Activated naive CD8-positive, alpha-beta T cell treated with anti-CD3 and anti-CD28 coated beads for 36 hours (primary cell): ENCODE data around the gene SCUBE3. TPM values are rescaled to one million over a fixed set of nuclear protein-coding genes. Genes with fewer than 3 reads are reported as not detected.

Experiments
- DNase-seq: peaks from one replicate; pipeline ENCODE4 v3.0.0; 2021
- H3K27ac Mint-ChIP-seq: one replicate; pipeline ENCODE4 v1.8.0; 2022; ENCODE audit warnings: mild to moderate bottlenecking, moderate library complexity, mixed read lengths
- H3K27me3 Mint-ChIP-seq: one replicate; pipeline ENCODE4 v1.8.0; 2022; ENCODE audit warnings: mild to moderate bottlenecking, mixed read lengths
- H3K36me3 Mint-ChIP-seq: one replicate; pipeline ENCODE4 v1.8.0; 2021; ENCODE audit warnings: mild to moderate bottlenecking, mixed read lengths
- H3K4me1 Mint-ChIP-seq: one replicate; pipeline ENCODE4 v1.8.0; 2021; ENCODE audit warnings: mixed read lengths
- H3K4me3 Mint-ChIP-seq: one replicate; pipeline ENCODE4 v1.8.0; 2022; ENCODE audit warnings: mild to moderate bottlenecking, moderate library complexity, mixed read lengths
- H3K9me3 Mint-ChIP-seq: one replicate; pipeline ENCODE4 v1.8.0; 2022; ENCODE audit warnings: mixed read lengths
- total RNA-seq, 2 experiments: library from RNA; stranded (reverse); gene quantifications; one replicate each; pipeline ENCODE4 v1.2.3, GENCODE V29; 2021

Gene SCUBE3
- total RNA-seq, 2 experiments from 2014 or later, result not detected

- Mint-ChIP-seq H3K27ac (no peak overlapping the region), H3K9me3 (no peaks in the 10 kb centered on the region), H3K36me3 (no peaks in the 10 kb centered on the region)
Measured at GRCh38 chr6:35190306-35190705, 23.4 kb upstream of the SCUBE3 start.

GRCh38 chr6:35191889-35192288, 21.9 kb upstream of the SCUBE3 start:
- no peak overlapping the region for H3K4me3 Mint-ChIP-seq
- no peaks in the 10 kb centered on the region for H3K4me1 Mint-ChIP-seq
- no peaks in the 10 kb centered on the region for H3K9me3 Mint-ChIP-seq
- H3K27ac Mint-ChIP-seq, result no peak overlapping the region
- no peak for DNase-seq
- H3K36me3 Mint-ChIP-seq, result no peaks in the 10 kb centered on the region
- peaks cover 23% of the 10 kb centered on the region for H3K27me3 Mint-ChIP-seq

More at GRCh38 chr6:35190306-35190705, 23.4 kb upstream of the SCUBE3 start:
- no peak overlapping the region for H3K4me3 Mint-ChIP-seq
- no peak for DNase-seq
- peaks cover 14% of the 10 kb centered on the region for H3K27me3 Mint-ChIP-seq
- H3K4me1 Mint-ChIP-seq, result no peaks in the 10 kb centered on the region

GRCh38 chr6:35192301-35192860, 21.4 kb upstream of the SCUBE3 start:
- H3K9me3 Mint-ChIP-seq, result no peaks in the 10 kb centered on the region
- H3K4me3 Mint-ChIP-seq, result no peak overlapping the region

GRCh38 chr6:35194390-35194789, 19.4 kb upstream of the SCUBE3 start:
- Mint-ChIP-seq H3K27me3 (peaks cover 29% of the 10 kb centered on the region), H3K27ac (no peak overlapping the region), H3K4me3 (no peak overlapping the region), H3K9me3 (no peaks in the 10 kb centered on the region), H3K4me1 (no peaks in the 10 kb centered on the region), H3K36me3 (no peaks in the 10 kb centered on the region)
- DNase-seq, result no peak

More at GRCh38 chr6:35192301-35192860, 21.4 kb upstream of the SCUBE3 start:
- no peak overlapping the region for H3K27ac Mint-ChIP-seq
- no peaks in the 10 kb centered on the region for H3K4me1 Mint-ChIP-seq
- no peak for DNase-seq
- peaks cover 24% of the 10 kb centered on the region for H3K27me3 Mint-ChIP-seq
- H3K36me3 Mint-ChIP-seq, result no peaks in the 10 kb centered on the region

- no peaks in the 10 kb centered on the region for H3K4me1 Mint-ChIP-seq
- H3K36me3 Mint-ChIP-seq, result no peaks in the 10 kb centered on the region
- H3K27ac Mint-ChIP-seq, result no peak overlapping the region
- peaks cover 31% of the 10 kb centered on the region for H3K27me3 Mint-ChIP-seq
- DNase-seq, result no peak
- H3K9me3 Mint-ChIP-seq, result no peaks in the 10 kb centered on the region
- H3K4me3 Mint-ChIP-seq, result no peak overlapping the region
Measured at GRCh38 chr6:35195120-35195780, 18.5 kb upstream of the SCUBE3 start.

GRCh38 chr6:35197196-35197595, 16.6 kb upstream of the SCUBE3 start:
- Mint-ChIP-seq H3K27me3 (peaks cover 34% of the 10 kb centered on the region), H3K36me3 (no peaks in the 10 kb centered on the region), H3K4me1 (no peaks in the 10 kb centered on the region), H3K9me3 (no peaks in the 10 kb centered on the region), H3K27ac (no peak overlapping the region), H3K4me3 (no peak overlapping the region)
- no peak for DNase-seq

GRCh38 chr6:35199866-35200265, 13.9 kb upstream of the SCUBE3 start:
- no peak for DNase-seq
- no peak overlapping the region for H3K4me3 Mint-ChIP-seq
- H3K27ac Mint-ChIP-seq, result no peak overlapping the region
- peaks cover 42% of the 10 kb centered on the region for H3K27me3 Mint-ChIP-seq
- H3K36me3 Mint-ChIP-seq, result no peaks in the 10 kb centered on the region
- H3K9me3 Mint-ChIP-seq, result no peaks in the 10 kb centered on the region
- H3K4me1 Mint-ChIP-seq, result no peaks in the 10 kb centered on the region

- Mint-ChIP-seq H3K4me1 (no peaks in the 10 kb centered on the region), H3K4me3 (no peak overlapping the region), H3K27me3 (peaks cover 43% of the 10 kb centered on the region), H3K36me3 (no peaks in the 10 kb centered on the region), H3K27ac (no peak overlapping the region), H3K9me3 (no peaks in the 10 kb centered on the region)
- no peak for DNase-seq
Measured at GRCh38 chr6:35202066-35202546, 11.7 kb upstream of the SCUBE3 start.

GRCh38 chr6:35203152-35203670, 10.5 kb upstream of the SCUBE3 start:
- H3K27ac Mint-ChIP-seq, result no peak overlapping the region
- H3K9me3 Mint-ChIP-seq, result no peaks in the 10 kb centered on the region
- no peaks in the 10 kb centered on the region for H3K36me3 Mint-ChIP-seq
- no peak overlapping the region for H3K4me3 Mint-ChIP-seq
- peaks cover 45% of the 10 kb centered on the region for H3K27me3 Mint-ChIP-seq
- DNase-seq, result no peak
- H3K4me1 Mint-ChIP-seq, result no peaks in the 10 kb centered on the region

- no peak for DNase-seq
- Mint-ChIP-seq H3K9me3 (no peaks in the 10 kb centered on the region), H3K27me3 (peaks cover 47% of the 10 kb centered on the region), H3K36me3 (no peaks in the 10 kb centered on the region), H3K4me3 (no peak overlapping the region), H3K27ac (no peak overlapping the region), H3K4me1 (no peaks in the 10 kb centered on the region)
Measured at GRCh38 chr6:35203680-35204079, 10.1 kb upstream of the SCUBE3 start.

GRCh38 chr6:35206346-35206745, 7.4 kb upstream of the SCUBE3 start:
- Mint-ChIP-seq H3K4me1 (no peaks in the 10 kb centered on the region), H3K27ac (no peak overlapping the region), H3K4me3 (no peak overlapping the region), H3K27me3 (peaks cover 52% of the 10 kb centered on the region), H3K36me3 (no peaks in the 10 kb centered on the region), H3K9me3 (no peaks in the 10 kb centered on the region)
- no peak for DNase-seq

- no peaks in the 10 kb centered on the region for H3K9me3 Mint-ChIP-seq
- no peaks in the 10 kb centered on the region for H3K4me1 Mint-ChIP-seq
- no peaks in the 10 kb centered on the region for H3K36me3 Mint-ChIP-seq
- no peak overlapping the region for H3K4me3 Mint-ChIP-seq
- no peak overlapping the region for H3K27ac Mint-ChIP-seq
- H3K27me3 Mint-ChIP-seq, result peaks cover 72% of the 10 kb centered on the region
- DNase-seq, result no peak
Measured at GRCh38 chr6:35208419-35208818, 5.3 kb upstream of the SCUBE3 start.

- no peaks in the 10 kb centered on the region for H3K36me3 Mint-ChIP-seq
- H3K4me3 Mint-ChIP-seq, result no peak overlapping the region
- no peak overlapping the region for H3K27ac Mint-ChIP-seq
- no peaks in the 10 kb centered on the region for H3K4me1 Mint-ChIP-seq
- H3K9me3 Mint-ChIP-seq, result no peaks in the 10 kb centered on the region
- H3K27me3 Mint-ChIP-seq, result peaks cover 71% of the 10 kb centered on the region
- DNase-seq, result no peak
Measured at GRCh38 chr6:35209081-35209480, 4.7 kb upstream of the SCUBE3 start.

GRCh38 chr6:35209622-35210247, 4.0 kb upstream of the SCUBE3 start:
- Mint-ChIP-seq H3K4me3 (no peak overlapping the region), H3K9me3 (no peaks in the 10 kb centered on the region), H3K36me3 (no peaks in the 10 kb centered on the region), H3K27me3 (peaks cover 71% of the 10 kb centered on the region), H3K27ac (no peak overlapping the region), H3K4me1 (no peaks in the 10 kb centered on the region)
- no peak for DNase-seq

GRCh38 chr6:35213298-35213791, 411 bp upstream of the SCUBE3 start:
- H3K4me3 Mint-ChIP-seq, result peak overlapping the region; percentile 47
- H3K36me3 Mint-ChIP-seq, result no peaks in the 10 kb centered on the region
- DNase-seq, result no peak
- H3K27me3 Mint-ChIP-seq, result peaks cover 78% of the 10 kb centered on the region
- H3K4me1 Mint-ChIP-seq, result no peaks in the 10 kb centered on the region
- H3K27ac Mint-ChIP-seq, result no peak overlapping the region
- H3K9me3 Mint-ChIP-seq, result no peaks in the 10 kb centered on the region
